ENCODE data around the gene DUOXA1.

Gene DUOXA1

GRCh38 chr15:45114751-45115085 lies 15.0 kb downstream of the DUOXA1 start:
- H3K4me3 ChIP-seq (ENCODE audit: low read length, poor library complexity, severe bottlenecking), result no peak overlapping the region

GRCh38 chr15:45114076-45114750 lies 15.5 kb downstream of the DUOXA1 start, which contains the start of the genes DUOX2 and DUOXA2:
TSS of gene DUOX2 (minus strand) at chr15:45114172. CDS start at chr15:45113411, 761 bp downstream.
TSS of gene DUOXA2 (plus strand) at chr15:45114326. CDS start at chr15:45114606, 280 bp downstream.
- no peaks in the 10 kb centered on the region for H3K36me3 ChIP-seq (ENCODE audit: insufficient read depth, low read length)
- H3F3A ChIP-seq (ENCODE audit: low read depth), result no peaks in the 10 kb centered on the region
- no peaks in the 10 kb centered on the region for H3K9me2 ChIP-seq (replicated peaks; ENCODE audit: low read depth, low read length)
- H2AFZ ChIP-seq (ENCODE audit: low read length), result no peak within 1 kb of the TSS
- no peaks in the 10 kb centered on the region for H4K20me1 ChIP-seq (ENCODE audit: insufficient read depth, low read length, poor library complexity, severe bottlenecking)
- no peak within 1 kb of the TSS for H3K9ac ChIP-seq (ENCODE audit: low read depth, low read length, poor library complexity, severe bottlenecking)
- TF ChIP-seq CTCF (conservative IDR thresholded peaks at IDR 0.05; ENCODE audit: low read length), result no peak
- TF ChIP-seq EZH2phosphoT487 (IDR thresholded peaks at IDR 0.05; ENCODE audit: borderline replicate concordance), result no peak
- H3K27me3 ChIP-seq (ENCODE audit: insufficient read depth, low read length, poor library complexity, severe bottlenecking), result no peaks in the 10 kb centered on the region
- H3K4me1 ChIP-seq (ENCODE audit: insufficient read depth, low read length, poor library complexity, severe bottlenecking), result no peaks in the 10 kb centered on the region
- H3K9me3 ChIP-seq (ENCODE audit: insufficient read depth, low read depth, low read length), result no peaks in the 10 kb centered on the region
- no peaks in the 10 kb centered on the region for H3K79me2 ChIP-seq (ENCODE audit: insufficient read depth, low read length)
- no peak within 1 kb of the TSS for H3K4me3 ChIP-seq (ENCODE audit: low read length, poor library complexity, severe bottlenecking)
- no peak within 1 kb of the TSS for H3K4me2 ChIP-seq (ENCODE audit: low read depth, low read length, poor library complexity, severe bottlenecking)

More at GRCh38 chr15:45114751-45115085, 15.0 kb downstream of the DUOXA1 start:
- Histone ChIP-seq H3K36me3 (ENCODE audit: insufficient read depth, low read length) (no peaks in the 10 kb centered on the region), H3K9ac (ENCODE audit: low read depth, low read length, poor library complexity, severe bottlenecking) (no peak overlapping the region), H3K4me1 (ENCODE audit: insufficient read depth, low read length, poor library complexity, severe bottlenecking) (no peaks in the 10 kb centered on the region), H3K4me2 (ENCODE audit: low read depth, low read length, poor library complexity, severe bottlenecking) (no peak overlapping the region), H4K20me1 (ENCODE audit: insufficient read depth, low read length, poor library complexity, severe bottlenecking) (no peaks in the 10 kb centered on the region), H3F3A (ENCODE audit: low read depth) (no peaks in the 10 kb centered on the region), H3K27me3 (ENCODE audit: insufficient read depth, low read length, poor library complexity, severe bottlenecking) (no peaks in the 10 kb centered on the region), H2AFZ (ENCODE audit: low read length) (no peak overlapping the region), H3K9me3 (ENCODE audit: insufficient read depth, low read depth, low read length) (no peaks in the 10 kb centered on the region), H3K9me2 (replicated peaks; ENCODE audit: low read depth, low read length) (no peaks in the 10 kb centered on the region), H3K79me2 (ENCODE audit: insufficient read depth, low read length) (no peaks in the 10 kb centered on the region)
- TF ChIP-seq CTCF (conservative IDR thresholded peaks at IDR 0.05; ENCODE audit: low read length) (no peak), EZH2phosphoT487 (IDR thresholded peaks at IDR 0.05; ENCODE audit: borderline replicate concordance) (no peak)

GRCh38 chr15:45113380-45113990 lies 16.2 kb downstream of the DUOXA1 start:
- Histone ChIP-seq H3K27me3 (ENCODE audit: insufficient read depth, low read length, poor library complexity, severe bottlenecking) (no peaks in the 10 kb centered on the region), H3K79me2 (ENCODE audit: insufficient read depth, low read length) (no peaks in the 10 kb centered on the region), H3K4me1 (ENCODE audit: insufficient read depth, low read length, poor library complexity, severe bottlenecking) (no peaks in the 10 kb centered on the region), H3K4me3 (ENCODE audit: low read length, poor library complexity, severe bottlenecking) (no peak overlapping the region), H3K9ac (ENCODE audit: low read depth, low read length, poor library complexity, severe bottlenecking) (no peak overlapping the region), H2AFZ (ENCODE audit: low read length) (no peak overlapping the region), H3K9me2 (replicated peaks; ENCODE audit: low read depth, low read length) (no peaks in the 10 kb centered on the region), H3K9me3 (ENCODE audit: insufficient read depth, low read depth, low read length) (no peaks in the 10 kb centered on the region), H4K20me1 (ENCODE audit: insufficient read depth, low read length, poor library complexity, severe bottlenecking) (no peaks in the 10 kb centered on the region), H3K4me2 (ENCODE audit: low read depth, low read length, poor library complexity, severe bottlenecking) (no peak overlapping the region), H3F3A (ENCODE audit: low read depth) (no peaks in the 10 kb centered on the region), H3K36me3 (ENCODE audit: insufficient read depth, low read length) (no peaks in the 10 kb centered on the region)
- no peak for TF ChIP-seq CTCF (conservative IDR thresholded peaks at IDR 0.05; ENCODE audit: low read length)
- TF ChIP-seq EZH2phosphoT487 (IDR thresholded peaks at IDR 0.05; ENCODE audit: borderline replicate concordance), result no peak

Measured in Loucy (cell line).